ENCODE results near the gene CDH15. TPM values are rescaled to one million over a fixed set of nuclear protein-coding genes. Genes with fewer than 3 reads are reported as not detected.
"Not testable (repeated sequence)": the region's sequence is repeated elsewhere in the genome, so short reads cannot be mapped to it uniquely, and the experiment has no call there.

The CDH15 gene
- total RNA-seq, 3 donors from 2014 or later (not counting 1 experiment from before 2014, with no cell fraction given): 0.20 TPM; not detected in 2

GRCh38 chr16:89164847-89165680, 6.5 kb upstream of the CDH15 start:
- Mint-ChIP-seq H3K27ac (no peak overlapping the region), H3K4me1 (no peaks in the 10 kb centered on the region)
- WGBS (ENCODE audit: insufficient coverage): 89% methylated on average over 18 of the region's 20 CpGs

GRCh38 chr16:89165681-89165979, 5.9 kb upstream of the CDH15 start:
- not testable (repeated sequence) for H3K4me3 ChIP-seq (ENCODE audit: low read length); DNase-seq; H3K36me3 ChIP-seq (ENCODE audit: control insufficient read depth, insufficient read depth, low read length); H3K9me3 ChIP-seq (ENCODE audit: control insufficient read depth, insufficient read depth, low read length); H3K27me3 Mint-ChIP-seq (ENCODE audit: low read depth in 2 of 2); H3K4me3 Mint-ChIP-seq; H3K9me3 Mint-ChIP-seq; H3K4me1 Mint-ChIP-seq; H3K36me3 Mint-ChIP-seq; ATAC-seq; H3K27ac ChIP-seq (ENCODE audit: low read length); H3K27ac Mint-ChIP-seq
- intact Hi-C loops (cut with micrococcal nuclease): loop anchor here (5.0 kb wide), 1 partner anchor 223 kb away; no protein-coding TSS in a partner anchor
- Histone ChIP-seq H3K27me3 (ENCODE audit: control insufficient read depth, insufficient read depth, low read length) (peaks cover 12% of the 10 kb centered on the region), H3K4me1 (ENCODE audit: control insufficient read depth, insufficient read depth, low read length) (peaks cover 20% of the 10 kb centered on the region)
- WGBS (ENCODE audit: insufficient coverage): 95% methylated on average over 6 of the region's 10 CpGs

More at GRCh38 chr16:89164847-89165680, 6.5 kb upstream of the CDH15 start:
- intact Hi-C loops (cut with micrococcal nuclease): loop anchor here (5.0 kb wide), 1 partner anchor 223 kb away; no protein-coding TSS in a partner anchor
- DNase-seq (no peak), ATAC-seq (no peak)
- Histone ChIP-seq H3K27me3 (ENCODE audit: control insufficient read depth, insufficient read depth, low read length) (peaks cover 8% of the 10 kb centered on the region), H3K27ac (ENCODE audit: low read length) (no peak overlapping the region), H3K4me1 (ENCODE audit: control insufficient read depth, insufficient read depth, low read length) (peaks cover 15% of the 10 kb centered on the region), H3K4me3 (ENCODE audit: low read length) (no peak overlapping the region), H3K9me3 (ENCODE audit: control insufficient read depth, insufficient read depth, low read length) (no peaks in the 10 kb centered on the region), H3K36me3 (ENCODE audit: control insufficient read depth, insufficient read depth, low read length) (no peaks in the 10 kb centered on the region)
- no peak for TF ChIP-seq CTCF (IDR thresholded peaks at IDR 0.05)
- Mint-ChIP-seq H3K9me3 (no peaks in the 10 kb centered on the region), H3K36me3 (no peaks in the 10 kb centered on the region), H3K4me3 (no peak overlapping the region), H3K27me3 (ENCODE audit: low read depth in 2 of 2) (peaks cover 0 to 2% of the 10 kb centered on the region in 2 donors)

GRCh38 chr16:89166696-89167424, 4.7 kb upstream of the CDH15 start:
- WGBS (ENCODE audit: insufficient coverage): 81% methylated on average over 18 of the region's 18 CpGs
- Mint-ChIP-seq H3K36me3 (no peaks in the 10 kb centered on the region), H3K27me3 (ENCODE audit: low read depth in 2 of 2) (peaks cover 0 to 6% of the 10 kb centered on the region in 2 donors), H3K4me3 (no peak overlapping the region), H3K4me1 (peaks cover 7 to 8% of the 10 kb centered on the region in 2 donors), H3K9me3 (no peaks in the 10 kb centered on the region), H3K27ac (no peak overlapping the region)
- H3K27me3 ChIP-seq (ENCODE audit: control insufficient read depth, insufficient read depth, low read length): peaks cover 12% of the 10 kb centered on the region
- H3K9me3 ChIP-seq (ENCODE audit: control insufficient read depth, insufficient read depth, low read length): no peaks in the 10 kb centered on the region
- DNase-seq: no peak
- intact Hi-C loops (cut with micrococcal nuclease): loop anchor here (1.0 to 5.0 kb wide), 2 partner anchors 225 to 430 kb away; no protein-coding TSS in a partner anchor
- H3K27ac ChIP-seq (ENCODE audit: low read length): no peak overlapping the region
- H3K4me3 ChIP-seq (ENCODE audit: low read length): no peak overlapping the region
- peaks cover 30% of the 10 kb centered on the region for H3K4me1 ChIP-seq (ENCODE audit: control insufficient read depth, insufficient read depth, low read length)
- no peaks in the 10 kb centered on the region for H3K36me3 ChIP-seq (ENCODE audit: control insufficient read depth, insufficient read depth, low read length)
- no peak for ATAC-seq
- no peak for TF ChIP-seq CTCF (IDR thresholded peaks at IDR 0.05)

- peak; percentile 46 to 65 (median 49) for ATAC-seq
Measured at GRCh38 chr16:89167425-89167941, 4.1 kb upstream of the CDH15 start.

More at GRCh38 chr16:89167425-89167941, 4.1 kb upstream of the CDH15 start:
- Histone ChIP-seq H3K36me3 (ENCODE audit: control insufficient read depth, insufficient read depth, low read length) (no peaks in the 10 kb centered on the region), H3K9me3 (ENCODE audit: control insufficient read depth, insufficient read depth, low read length) (no peaks in the 10 kb centered on the region), H3K27ac (ENCODE audit: low read length) (no peak overlapping the region), H3K27me3 (ENCODE audit: control insufficient read depth, insufficient read depth, low read length) (peaks cover 12% of the 10 kb centered on the region), H3K4me3 (ENCODE audit: low read length) (no peak overlapping the region), H3K4me1 (ENCODE audit: control insufficient read depth, insufficient read depth, low read length) (peaks cover 33% of the 10 kb centered on the region)
- intact Hi-C loops (cut with micrococcal nuclease): loop anchor here (1.0 to 5.0 kb wide), 2 partner anchors 225 to 430 kb away; no protein-coding TSS in a partner anchor
- Mint-ChIP-seq H3K36me3 (no peaks in the 10 kb centered on the region), H3K4me1 (peaks cover 7 to 8% of the 10 kb centered on the region in 2 donors), H3K4me3 (no peak overlapping the region), H3K27ac (no peak overlapping the region), H3K9me3 (no peaks in the 10 kb centered on the region), H3K27me3 (ENCODE audit: low read depth in 2 of 2) (peaks cover 0 to 6% of the 10 kb centered on the region in 2 donors)
- DNase-seq: peak; percentile 80 to 88
- 19% methylated on average over 18 of the region's 18 CpGs for WGBS (ENCODE audit: insufficient coverage)
- TF ChIP-seq CTCF (IDR thresholded peaks at IDR 0.05): peak; percentile 67
